Adrenal gland (tissue), 12 donors: ENCODE results near the gene SEH1L. TPM values are rescaled to one million over a fixed set of nuclear protein-coding genes. Genes with fewer than 3 reads are reported as not detected.

ENCODE experiments used
- DNase-seq, 7 donors: peaks; one replicate each; pipeline ENCODE4 v3.0.0-alpha.2; 2019 to 2020
- H3K27ac ChIP-seq, 5 donors: fragments of 200-600 bp; sonication (generic) in 4 of 5; 1 replicate in 3 of 5; 2 replicates in 2 of 5; pipeline versions ENCODE4 v1.5.1 to v1.8.0; 2016 to 2020; ENCODE audit warnings: mild to moderate bottlenecking in 1 of 5
- H3K27me3 ChIP-seq: fragments of 200-600 bp; 2 replicates; pipeline ENCODE4 v1.8.0; 2021
- H3K36me3 ChIP-seq, 2 donors: fragments of 200-600 bp; replicated peaks in 1 of 2; 1 replicate in 1 of 2; 2 replicates in 1 of 2; pipeline versions ENCODE4 v1.5.1 to v1.8.0; 2018 to 2022
- H3K4me1 ChIP-seq, 2 donors: fragments of 200-600 bp; replicated peaks in 1 of 2; 1 replicate in 1 of 2; 2 replicates in 1 of 2; pipeline versions ENCODE4 v1.5.1 to v1.8.0; 2018 to 2021
- H3K4me3 ChIP-seq, 4 donors: fragments of 200-600 bp; sonication (generic) in 3 of 4; one replicate each; pipeline ENCODE4 v1.5.1; 2016 to 2018
- H3K9me3 ChIP-seq, 3 donors: fragments of 200-600 bp; sonication (generic) in 1 of 3; replicated peaks in 1 of 3; 1 replicate in 2 of 3; 2 replicates in 1 of 3; pipeline versions ENCODE4 v1.5.1 to v1.8.0; 2016 to 2021
- POLR2A ChIP-seq, 2 donors: fragments of 450-650 bp; IDR thresholded peaks; one replicate each; pipeline ENCODE4 v1.6.1; 2017; ENCODE audit warnings: antibody characterized with exemption in 2 of 2, mild to moderate bottlenecking in 2 of 2, moderate library complexity in 1 of 2
- WGBS, 4 donors: extraction: QIAGEN DNeasy Blood & Tissue Kit in 2 of 4; methylation state at CpG; one replicate each; pipeline versions ENCODE4 v1.1.5 to v1.1.7; 2013 to 2017; 5-methylcytosine and 5-hydroxymethylcytosine counted together
- intact Hi-C, 2 donors: fragments of 100-400 bp; cut with DNase I; formaldehyde crosslinking; loops; one replicate each; pipeline versions ENCODE4 v1.14.1 to v1.15.0; 2022 to 2023
- polyA plus RNA-seq, 3 donors: library from polyadenylated mRNA; stranded (reverse); fragments of 200-250 nt in 2 of 3; fragments of 350-450 nt in 1 of 3; fragmentation: Illumina TruSeq in 1 of 3; extraction: RNeasy Lipid Tissue Mini Kit (QIAGEN cat#74804) in 1 of 3; gene quantifications; one replicate each; pipeline ENCODE4 v1.2.3, GENCODE V29; 2013 to 2014
- total RNA-seq, 9 donors: library from RNA; depleted of rRNA in 4 of 9; stranded (reverse); fragments of >200 nt in 4 of 9; fragments of 120-200 nt in 1 of 9; fragmentation: NEBNext Ultra II Directional in 1 of 9; extraction: Animal tissue kit (Norgen Biotek cat#: 25700) in 1 of 9; gene quantifications; one replicate each; pipeline versions ENCODE4 v1.1.0 to v1.2.4, GENCODE V29; 2013 to 2023
- TF ChIP-seq, protein P1 (sequence below), 6 experiments: fragments of 450-650 bp in 4 of 6; fragments of 200-600 bp in 2 of 6; sonication (generic) in 1 of 6; IDR thresholded peaks; 1 replicate in 5 of 6; 2 replicates in 1 of 6; pipeline versions ENCODE4 v1.5.1 to v1.8.0; 2016 to 2021; ENCODE audit warnings: antibody characterized with exemption in 6 of 6, mild to moderate bottlenecking in 2 of 6, moderate library complexity in 1 of 6
- donor health status: healthy with polysubstance abuse.
- donor health status: Bipolar disorder and iron deficiency.
- donor health status: DM: yes; HTN: yes; CAD: no.
- donor health status: DM: no; HTN: no; CAD: no.
- donor health status: DM: no; HTN: no; CAD: no.
- donor health status: DM: yes; HTN: yes; CAD: no.

Gene SEH1L
- total and polyA plus RNA-seq, 12 donors = 6.8 to 44.5 (median 23.7) TPM

DNA sequence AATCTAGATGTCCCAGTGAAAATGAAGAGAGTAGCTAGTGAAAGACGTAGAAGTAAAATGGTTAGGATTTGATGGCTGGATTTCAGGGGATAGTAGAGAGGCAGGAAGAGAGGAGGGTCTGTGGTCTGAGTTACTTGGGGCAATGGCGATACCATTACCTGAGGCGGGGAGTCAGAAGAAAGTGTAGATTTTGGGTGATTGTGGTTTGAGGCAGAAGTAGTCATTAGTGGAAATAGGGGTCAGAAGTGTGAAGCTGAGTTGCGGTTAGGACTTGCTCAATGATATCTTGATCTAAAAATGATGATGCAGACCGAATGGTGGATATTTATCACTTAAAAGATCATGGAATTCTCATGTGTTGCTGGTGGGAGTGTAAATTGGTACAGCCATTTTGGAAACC, 84.4 kb downstream of the SEH1L start:
- no peaks in the 10 kb centered on the region for H3K9me3 ChIP-seq
- H3K4me1 ChIP-seq = no peaks in the 10 kb centered on the region
- 89 to 96% (median 92%) methylated on average over 5 of the region's 5 CpGs for WGBS, 4 donors
- no peaks in the 10 kb centered on the region for H3K27me3 ChIP-seq
- no peak overlapping the region for H3K27ac ChIP-seq
- no peak overlapping the region for H3K4me3 ChIP-seq
- no peak for DNase-seq
- TF ChIP-seq, protein P1, sequence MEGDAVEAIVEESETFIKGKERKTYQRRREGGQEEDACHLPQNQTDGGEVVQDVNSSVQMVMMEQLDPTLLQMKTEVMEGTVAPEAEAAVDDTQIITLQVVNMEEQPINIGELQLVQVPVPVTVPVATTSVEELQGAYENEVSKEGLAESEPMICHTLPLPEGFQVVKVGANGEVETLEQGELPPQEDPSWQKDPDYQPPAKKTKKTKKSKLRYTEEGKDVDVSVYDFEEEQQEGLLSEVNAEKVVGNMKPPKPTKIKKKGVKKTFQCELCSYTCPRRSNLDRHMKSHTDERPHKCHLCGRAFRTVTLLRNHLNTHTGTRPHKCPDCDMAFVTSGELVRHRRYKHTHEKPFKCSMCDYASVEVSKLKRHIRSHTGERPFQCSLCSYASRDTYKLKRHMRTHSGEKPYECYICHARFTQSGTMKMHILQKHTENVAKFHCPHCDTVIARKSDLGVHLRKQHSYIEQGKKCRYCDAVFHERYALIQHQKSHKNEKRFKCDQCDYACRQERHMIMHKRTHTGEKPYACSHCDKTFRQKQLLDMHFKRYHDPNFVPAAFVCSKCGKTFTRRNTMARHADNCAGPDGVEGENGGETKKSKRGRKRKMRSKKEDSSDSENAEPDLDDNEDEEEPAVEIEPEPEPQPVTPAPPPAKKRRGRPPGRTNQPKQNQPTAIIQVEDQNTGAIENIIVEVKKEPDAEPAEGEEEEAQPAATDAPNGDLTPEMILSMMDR (IDR thresholded peaks at IDR 0.05) = no peak
- no peak for TF ChIP-seq POLR2A (IDR thresholded peaks at IDR 0.05)
- peaks cover 0 to 15% of the 10 kb centered on the region in 2 donors for H3K36me3 ChIP-seq
- intact Hi-C loops = no loop called here

DNA sequence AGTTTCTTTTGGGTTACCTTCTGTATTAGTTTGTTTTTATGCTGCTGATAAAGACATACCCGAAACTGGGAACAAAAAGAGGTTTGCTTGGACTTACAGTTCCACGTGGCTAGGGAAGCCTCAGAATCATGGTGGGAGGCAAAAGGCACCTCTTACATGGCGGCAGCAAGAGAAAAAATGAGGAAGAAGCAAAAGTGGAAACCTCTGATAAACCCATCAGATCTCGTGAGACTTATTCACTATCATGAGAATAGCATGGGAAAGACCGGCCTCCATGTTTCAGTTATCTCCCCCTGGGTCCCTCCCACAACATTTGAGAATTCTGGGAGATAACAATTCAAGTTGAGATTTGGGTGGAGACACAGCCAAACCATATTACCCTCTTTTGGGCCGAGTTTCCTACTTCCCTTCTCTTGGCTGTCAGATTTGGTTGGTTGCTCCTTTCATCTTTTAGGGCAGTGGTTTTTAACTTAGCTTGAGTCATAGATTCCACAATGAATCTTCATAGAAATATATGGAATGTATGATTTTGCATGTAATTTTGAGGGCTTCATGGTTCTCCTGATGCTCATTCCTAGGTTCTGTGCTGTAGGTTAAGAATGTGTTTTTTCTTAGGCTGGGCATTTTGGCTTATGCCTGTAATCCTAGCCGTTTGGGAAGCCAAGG, 87.6 kb downstream of the SEH1L start:
- Histone ChIP-seq H3K36me3 (peaks cover 0 to 6% of the 10 kb centered on the region in 2 donors), H3K27me3 (no peaks in the 10 kb centered on the region), H3K4me3 (no peak overlapping the region), H3K4me1 (no peaks in the 10 kb centered on the region), H3K27ac (no peak overlapping the region), H3K9me3 (no peaks in the 10 kb centered on the region)
- intact Hi-C loops = no loop called here
- DNase-seq = no peak
- TF ChIP-seq POLR2A (IDR thresholded peaks at IDR 0.05) = no peak
- TF ChIP-seq, protein P1 (IDR thresholded peaks at IDR 0.05) = no peak
- WGBS, 4 donors = 96 to 97% (median 96%) methylated on average over 7 of the region's 7 CpGs

DNA sequence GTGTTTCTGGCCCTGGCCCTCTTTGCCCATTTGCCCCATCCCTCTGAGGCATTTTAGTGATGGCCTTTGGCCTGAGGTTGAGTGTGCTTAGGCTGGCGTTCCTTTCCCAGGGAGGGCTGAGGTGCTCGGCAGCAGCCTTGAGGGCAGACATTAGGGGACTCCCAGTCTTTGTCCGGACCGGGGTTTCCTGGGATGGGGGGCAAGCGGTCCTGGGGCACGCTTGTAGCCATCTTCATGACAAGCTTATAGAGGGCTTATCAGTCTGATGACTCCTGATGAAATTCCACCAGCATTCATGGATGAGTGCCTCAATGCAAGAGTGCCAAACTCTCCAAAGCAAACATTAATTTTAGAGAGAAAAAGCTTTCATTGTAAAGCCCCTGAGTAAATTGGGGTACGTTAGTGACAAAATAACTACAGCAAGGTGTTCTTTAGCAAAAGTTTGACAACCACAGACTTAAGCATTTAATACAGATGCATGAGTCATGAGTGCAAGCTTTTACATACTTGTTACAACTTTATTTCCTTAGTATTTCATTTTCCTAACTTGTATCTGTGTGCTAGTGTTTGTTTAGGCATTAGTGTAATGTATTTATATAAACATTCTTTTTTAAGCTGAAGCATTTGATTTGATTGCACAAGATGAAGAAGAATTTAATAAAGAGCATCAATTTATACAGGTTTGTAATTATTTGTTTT, 89.0 kb downstream of the SEH1L start:
- Histone ChIP-seq H3K27ac (no peak overlapping the region), H3K9me3 (no peaks in the 10 kb centered on the region), H3K4me3 (no peak overlapping the region), H3K4me1 (no peaks in the 10 kb centered on the region), H3K27me3 (no peaks in the 10 kb centered on the region), H3K36me3 (no peaks in the 10 kb centered on the region)
- no peak for DNase-seq
- TF ChIP-seq POLR2A (IDR thresholded peaks at IDR 0.05) = no peak
- TF ChIP-seq, protein P1 (IDR thresholded peaks at IDR 0.05) = no peak
- 84 to 96% (median 89%) methylated on average over 5 to 7 of the region's 7 CpGs for WGBS, 4 donors
- intact Hi-C loops = no loop called here

Other genes with a start within 250 kb of the SEH1L start
- gene CEP76, start 245.3 kb upstream of the SEH1L start, total RNA-seq = 10 to 100 TPM in 2 of 9 donors, 1 to 10 TPM in 7; 2.8 to 32.2 (median 8.9) TPM
- 1 to 10 TPM; 2.6 to 7.9 (median 3.0) TPM for gene CEP76, start 245.3 kb upstream of the SEH1L start, polyA plus RNA-seq
- 10 to 100 TPM; 54.9 to 99.9 (median 78.8) TPM for gene PSMG2, start 245.0 kb upstream of the SEH1L start, total RNA-seq
- 10 to 100 TPM; 89.9 to 99.8 (median 90.6) TPM for gene PSMG2, start 245.0 kb upstream of the SEH1L start, polyA plus RNA-seq
- 10 to 100 TPM; 13.1 to 41.7 (median 30.4) TPM for gene PTPN2, start 63.8 kb upstream of the SEH1L start, total RNA-seq
- 10 to 100 TPM; 20.9 to 60.4 (median 36.4) TPM for gene PTPN2, start 63.8 kb upstream of the SEH1L start, polyA plus RNA-seq
- gene CEP192, start 43.4 kb downstream of the SEH1L start, total RNA-seq = 10 to 100 TPM in 7 of 9 donors, 1 to 10 TPM in 2; 8.9 to 36.8 (median 17.5) TPM
- 10 to 100 TPM in 1 of 3 donors, 1 to 10 TPM in 2; 7.5 to 17.9 (median 9.0) TPM for gene CEP192, start 43.4 kb downstream of the SEH1L start, polyA plus RNA-seq